ENCODE data around the gene LRP11. TPM values are rescaled to one million over a fixed set of nuclear protein-coding genes. Genes with fewer than 3 reads are reported as not detected.

The LRP11 gene
- total RNA-seq, 1 donor from 2014 or later: 51.7 TPM

- Mint-ChIP-seq H3K27me3 (ENCODE audit: unreplicated experiment) (no peaks in the 10 kb centered on the region), H3K4me3 (ENCODE audit: unreplicated experiment) (no peak overlapping the region), H3K4me1 (ENCODE audit: unreplicated experiment) (no peaks in the 10 kb centered on the region), H3K36me3 (ENCODE audit: low read depth, unreplicated experiment) (peaks cover 12% of the 10 kb centered on the region), H3K27ac (ENCODE audit: unreplicated experiment) (no peak overlapping the region), H3K9me3 (ENCODE audit: unreplicated experiment) (no peaks in the 10 kb centered on the region)
- TF ChIP-seq CTCF (IDR thresholded peaks at IDR 0.05; ENCODE audit: unreplicated experiment): no peak
- no peak for DNase-seq (ENCODE audit: low spot score)
These were observed 32.8 kb downstream of the LRP11 start for GRCh38 chr6:149831308-149831820.

GRCh38 chr6:149830731-149831307 is 33.3 kb downstream of the LRP11 start:
- no peak for TF ChIP-seq CTCF (IDR thresholded peaks at IDR 0.05; ENCODE audit: unreplicated experiment)
- Mint-ChIP-seq H3K9me3 (ENCODE audit: unreplicated experiment) (no peaks in the 10 kb centered on the region), H3K27ac (ENCODE audit: unreplicated experiment) (no peak overlapping the region), H3K27me3 (ENCODE audit: unreplicated experiment) (no peaks in the 10 kb centered on the region), H3K4me1 (ENCODE audit: unreplicated experiment) (no peaks in the 10 kb centered on the region), H3K36me3 (ENCODE audit: low read depth, unreplicated experiment) (peaks cover 8% of the 10 kb centered on the region), H3K4me3 (ENCODE audit: unreplicated experiment) (no peak overlapping the region)
- DNase-seq (ENCODE audit: low spot score): no peak

GRCh38 chr6:149825292-149825691 is 38.9 kb downstream of the LRP11 start:
- Mint-ChIP-seq H3K4me1 (ENCODE audit: unreplicated experiment) (no peaks in the 10 kb centered on the region), H3K9me3 (ENCODE audit: unreplicated experiment) (no peaks in the 10 kb centered on the region), H3K27ac (ENCODE audit: unreplicated experiment) (no peak overlapping the region), H3K27me3 (ENCODE audit: unreplicated experiment) (no peaks in the 10 kb centered on the region), H3K36me3 (ENCODE audit: low read depth, unreplicated experiment) (peaks cover 10% of the 10 kb centered on the region), H3K4me3 (ENCODE audit: unreplicated experiment) (no peak overlapping the region)
- no peak for DNase-seq (ENCODE audit: low spot score)
- no peak for TF ChIP-seq CTCF (IDR thresholded peaks at IDR 0.05; ENCODE audit: unreplicated experiment)

- Mint-ChIP-seq H3K4me1 (ENCODE audit: unreplicated experiment) (no peaks in the 10 kb centered on the region), H3K27ac (ENCODE audit: unreplicated experiment) (no peak overlapping the region), H3K36me3 (ENCODE audit: low read depth, unreplicated experiment) (peaks cover 10% of the 10 kb centered on the region), H3K9me3 (ENCODE audit: unreplicated experiment) (no peaks in the 10 kb centered on the region), H3K4me3 (ENCODE audit: unreplicated experiment) (no peak overlapping the region), H3K27me3 (ENCODE audit: unreplicated experiment) (no peaks in the 10 kb centered on the region)
- TF ChIP-seq CTCF (IDR thresholded peaks at IDR 0.05; ENCODE audit: unreplicated experiment): no peak
- DNase-seq (ENCODE audit: low spot score): no peak
These were observed 41.1 kb downstream of the LRP11 start for GRCh38 chr6:149823013-149823412.

- no peak for TF ChIP-seq CTCF (IDR thresholded peaks at IDR 0.05; ENCODE audit: unreplicated experiment)
- Mint-ChIP-seq H3K36me3 (ENCODE audit: low read depth, unreplicated experiment) (peaks cover 10% of the 10 kb centered on the region), H3K4me1 (ENCODE audit: unreplicated experiment) (no peaks in the 10 kb centered on the region), H3K27ac (ENCODE audit: unreplicated experiment) (no peak overlapping the region), H3K9me3 (ENCODE audit: unreplicated experiment) (no peaks in the 10 kb centered on the region), H3K4me3 (ENCODE audit: unreplicated experiment) (no peak overlapping the region), H3K27me3 (ENCODE audit: unreplicated experiment) (no peaks in the 10 kb centered on the region)
- DNase-seq (ENCODE audit: low spot score): no peak
These were observed 42.7 kb downstream of the LRP11 start for GRCh38 chr6:149821492-149821891.

Measured in endothelial cell (in vitro differentiated cells).